Osteoblast (primary cell): Measurements from ENCODE around the gene NPDC1. TPM values are rescaled to one million over a fixed set of nuclear protein-coding genes. Genes with fewer than 3 reads are reported as not detected.

ENCODE experiments used
- DNase-seq: peaks from one replicate; pipeline ENCODE4 v3.0.0; 2011; ENCODE audit warnings: low spot score, mixed read lengths; ENCODE audit not compliant: insufficient read length; ENCODE audit errors: missing footprints
- H2AFZ ChIP-seq: 2 replicates; pipeline ENCODE4 v1.6.0; 2011; ENCODE audit warnings: mild to moderate bottlenecking, low read length
- H3K27ac ChIP-seq: 2 replicates; pipeline ENCODE4 v1.5.1; 2011; ENCODE audit warnings: mild to moderate bottlenecking, low read depth, low read length, moderate library complexity
- H3K27me3 ChIP-seq: 2 replicates; pipeline ENCODE4 v1.6.0; 2012; ENCODE audit warnings: mild to moderate bottlenecking, control low read depth, inconsistent platforms, low read length, moderate library complexity; ENCODE audit not compliant: insufficient read depth
- H3K36me3 ChIP-seq: 2 replicates; pipeline ENCODE4 v1.5.1; 2011; ENCODE audit warnings: mild to moderate bottlenecking, low read length, control low read depth, moderate library complexity; ENCODE audit not compliant: insufficient read depth
- H3K4me1 ChIP-seq: 2 replicates; pipeline ENCODE4 v1.5.1; 2011; ENCODE audit warnings: mild to moderate bottlenecking, low read length, control low read depth, moderate library complexity; ENCODE audit not compliant: insufficient read depth
- H3K4me2 ChIP-seq: 2 replicates; pipeline ENCODE4 v1.6.0; 2011; ENCODE audit warnings: mild to moderate bottlenecking, low read length; ENCODE audit not compliant: insufficient read depth
- H3K4me3 ChIP-seq: fragments of 200-600 bp; sonication (generic); 3 replicates; pipeline ENCODE4 v1.5.1; 2012; ENCODE audit warnings: mild to moderate bottlenecking, low read length, inconsistent platforms; ENCODE audit not compliant: insufficient read depth
- H3K79me2 ChIP-seq: 2 replicates; pipeline ENCODE4 v1.6.0; 2012; ENCODE audit warnings: mild to moderate bottlenecking, low read length, control low read depth, inconsistent platforms; ENCODE audit not compliant: insufficient read depth
- H3K9me3 ChIP-seq: 2 replicates; pipeline ENCODE4 v1.5.1; 2011; ENCODE audit warnings: low read depth, low read length, control low read depth
- H4K20me1 ChIP-seq: 2 replicates; pipeline ENCODE4 v1.6.0; 2012; ENCODE audit warnings: mild to moderate bottlenecking, low read length, control low read depth; ENCODE audit not compliant: insufficient read depth
- CTCF ChIP-seq: IDR thresholded peaks from 2 replicates; pipeline ENCODE4 v1.5.1; 2011; ENCODE audit warnings: mild to moderate bottlenecking, low read depth, low read length, moderate library complexity; ENCODE audit errors: extremely low read depth
- total RNA-seq: library from RNA; depleted of rRNA; stranded (reverse); fragments of >200 nt; gene quantifications from 2 replicates; pipeline ENCODE4 v1.2.3, GENCODE V29; 2012

The NPDC1 gene
- total RNA-seq, 1 donor = 10.1 TPM

- H3K4me3 ChIP-seq = no peak overlapping the region
These were observed 48.1 kb downstream of the NPDC1 start for GRCh38 chr9:136997830-136998234.

GRCh38 chr9:136997371-136997770, 48.6 kb downstream of the NPDC1 start:
- TF ChIP-seq CTCF = no peak
- H3K4me2 ChIP-seq = peak overlapping the region; percentile 41
- no peaks in the 10 kb centered on the region for H3K36me3 ChIP-seq
- no peak overlapping the region for H3K4me3 ChIP-seq
- no peak for DNase-seq
- H3K9me3 ChIP-seq = no peaks in the 10 kb centered on the region
- no peaks in the 10 kb centered on the region for H3K27me3 ChIP-seq
- H4K20me1 ChIP-seq = peaks cover 2% of the 10 kb centered on the region
- peak overlapping the region; percentile 54 for H2AFZ ChIP-seq
- H3K27ac ChIP-seq = no peak overlapping the region
- H3K4me1 ChIP-seq = peaks cover 47% of the 10 kb centered on the region
- peaks cover 10% of the 10 kb centered on the region for H3K79me2 ChIP-seq

More at GRCh38 chr9:136997830-136998234, 48.1 kb downstream of the NPDC1 start:
- no peaks in the 10 kb centered on the region for H3K9me3 ChIP-seq
- peaks cover under 1% of the 10 kb centered on the region for H4K20me1 ChIP-seq
- peak; percentile 95 for DNase-seq
- H2AFZ ChIP-seq = peak overlapping the region; percentile 54
- no peaks in the 10 kb centered on the region for H3K27me3 ChIP-seq
- no peak overlapping the region for H3K27ac ChIP-seq
- H3K4me1 ChIP-seq = peaks cover 45% of the 10 kb centered on the region
- H3K36me3 ChIP-seq = no peaks in the 10 kb centered on the region
- peak; percentile 19 for TF ChIP-seq CTCF
- peaks cover 8% of the 10 kb centered on the region for H3K79me2 ChIP-seq
- H3K4me2 ChIP-seq = peak overlapping the region; percentile 41

GRCh38 chr9:136996361-136997292, 49.4 kb downstream of the NPDC1 start, which contains the start of gene CLIC3:
CLIC3 (minus strand) TSS chr9:136996568; CDS start chr9:136996543, 25 bp downstream.
- DNase-seq = no peak
- H3K27me3 ChIP-seq = no peaks in the 10 kb centered on the region
- no peak within 1 kb of the TSS for H3K27ac ChIP-seq
- no peaks in the 10 kb centered on the region for H3K36me3 ChIP-seq
- no peak for TF ChIP-seq CTCF
- H4K20me1 ChIP-seq = peaks cover 2% of the 10 kb centered on the region
- H3K4me3 ChIP-seq = peak within 1 kb of the TSS; percentile 27
- peaks cover 47% of the 10 kb centered on the region for H3K4me1 ChIP-seq
- peaks cover 10% of the 10 kb centered on the region for H3K79me2 ChIP-seq
- peak within 1 kb of the TSS; percentile 64 for H3K4me2 ChIP-seq
- H2AFZ ChIP-seq = no peak within 1 kb of the TSS
- H3K9me3 ChIP-seq = no peaks in the 10 kb centered on the region

- H3K27me3 ChIP-seq = no peaks in the 10 kb centered on the region
- no peaks in the 10 kb centered on the region for H3K36me3 ChIP-seq
- H4K20me1 ChIP-seq = peaks cover 2% of the 10 kb centered on the region
- H3K79me2 ChIP-seq = peaks cover 10% of the 10 kb centered on the region
- peaks cover 44% of the 10 kb centered on the region for H3K4me1 ChIP-seq
- H2AFZ ChIP-seq = no peak overlapping the region
- H3K4me3 ChIP-seq = peak overlapping the region; percentile 27
- no peak overlapping the region for H3K27ac ChIP-seq
- TF ChIP-seq CTCF = no peak
- peak overlapping the region; percentile 64 for H3K4me2 ChIP-seq
- no peaks in the 10 kb centered on the region for H3K9me3 ChIP-seq
- peak; percentile 99 for DNase-seq
These were observed 50.1 kb downstream of the NPDC1 start for GRCh38 chr9:136995772-136996311.
